ENCODE data around the gene CAMTA1. TPM values are rescaled to one million over a fixed set of nuclear protein-coding genes. Genes with fewer than 3 reads are reported as not detected.
"Not testable (repeated sequence)": the region's sequence is repeated elsewhere in the genome, so short reads cannot be mapped to it uniquely, and the experiment has no call there.

CAMTA1 gene
- total and polyA plus RNA-seq, 2 experiments from 2014 or later = 213 to 341 TPM

GRCh38 chr1:7322912-7323311 is 537.7 kb downstream of the CAMTA1 start:
- Histone ChIP-seq H3K27ac (no peak overlapping the region), H3K36me3 (no peaks in the 10 kb centered on the region), H3K9me3 (ENCODE audit: low read depth) (no peaks in the 10 kb centered on the region), H3K27me3 (no peaks in the 10 kb centered on the region), H3K4me3 (no peak overlapping the region), H3K4me1 (ENCODE audit: low read depth) (no peaks in the 10 kb centered on the region)
- DNase-seq (ENCODE audit: low read depth in 1 of 2, low spot score in 1 of 2) = no peak
- TF ChIP-seq, protein P1, sequence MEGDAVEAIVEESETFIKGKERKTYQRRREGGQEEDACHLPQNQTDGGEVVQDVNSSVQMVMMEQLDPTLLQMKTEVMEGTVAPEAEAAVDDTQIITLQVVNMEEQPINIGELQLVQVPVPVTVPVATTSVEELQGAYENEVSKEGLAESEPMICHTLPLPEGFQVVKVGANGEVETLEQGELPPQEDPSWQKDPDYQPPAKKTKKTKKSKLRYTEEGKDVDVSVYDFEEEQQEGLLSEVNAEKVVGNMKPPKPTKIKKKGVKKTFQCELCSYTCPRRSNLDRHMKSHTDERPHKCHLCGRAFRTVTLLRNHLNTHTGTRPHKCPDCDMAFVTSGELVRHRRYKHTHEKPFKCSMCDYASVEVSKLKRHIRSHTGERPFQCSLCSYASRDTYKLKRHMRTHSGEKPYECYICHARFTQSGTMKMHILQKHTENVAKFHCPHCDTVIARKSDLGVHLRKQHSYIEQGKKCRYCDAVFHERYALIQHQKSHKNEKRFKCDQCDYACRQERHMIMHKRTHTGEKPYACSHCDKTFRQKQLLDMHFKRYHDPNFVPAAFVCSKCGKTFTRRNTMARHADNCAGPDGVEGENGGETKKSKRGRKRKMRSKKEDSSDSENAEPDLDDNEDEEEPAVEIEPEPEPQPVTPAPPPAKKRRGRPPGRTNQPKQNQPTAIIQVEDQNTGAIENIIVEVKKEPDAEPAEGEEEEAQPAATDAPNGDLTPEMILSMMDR (IDR thresholded peaks at IDR 0.05; ENCODE audit: low read depth, low read length) = no peak

DNA sequence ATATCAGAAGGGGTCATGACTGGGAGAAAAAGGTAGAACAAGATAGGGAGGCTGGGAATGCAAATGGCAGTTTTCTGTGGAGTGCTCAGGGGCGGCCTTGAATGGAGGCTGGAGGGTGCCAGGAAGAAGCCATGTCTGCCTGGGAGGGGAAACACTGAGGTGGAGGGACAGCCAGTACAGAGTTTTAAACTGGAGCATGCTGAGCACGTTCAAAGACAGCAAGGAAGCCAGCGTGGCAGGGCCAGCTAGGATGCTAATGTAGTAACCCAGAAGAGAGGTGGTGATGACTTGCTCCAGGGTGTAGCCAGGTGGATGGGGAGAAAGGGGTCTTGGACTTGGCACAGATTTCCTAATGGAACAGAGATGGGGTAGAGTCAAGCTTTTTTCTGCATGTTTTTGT is 540.0 kb downstream of the CAMTA1 start:
- Histone ChIP-seq H3K9me3 (ENCODE audit: low read depth) (no peaks in the 10 kb centered on the region), H3K27ac (no peak overlapping the region), H3K36me3 (no peaks in the 10 kb centered on the region), H3K27me3 (no peaks in the 10 kb centered on the region), H3K4me3 (no peak overlapping the region), H3K4me1 (ENCODE audit: low read depth) (no peaks in the 10 kb centered on the region)
- TF ChIP-seq, protein P1 (IDR thresholded peaks at IDR 0.05; ENCODE audit: low read depth, low read length) = no peak
- DNase-seq (ENCODE audit: low read depth in 1 of 2, low spot score in 1 of 2) = no peak

DNA sequence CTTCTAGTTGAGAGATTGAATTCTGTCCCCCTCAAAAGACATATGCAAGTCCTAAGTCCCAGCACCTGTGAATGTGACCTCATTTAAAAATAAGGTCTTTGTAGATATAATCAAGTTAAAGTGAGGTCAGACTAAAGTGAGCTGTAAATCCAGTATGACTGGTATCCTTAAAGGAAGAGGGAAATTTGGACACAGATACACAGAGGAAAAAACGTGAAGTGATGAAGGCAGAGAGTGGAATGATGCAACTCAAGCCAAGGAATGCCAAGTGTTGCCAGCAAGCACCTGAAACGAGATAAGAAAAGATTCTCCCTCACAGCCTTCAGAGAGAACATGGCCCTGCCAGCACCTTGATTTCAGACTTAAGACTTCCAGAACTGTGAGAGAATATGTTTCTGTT is 541.1 kb downstream of the CAMTA1 start:
- Histone ChIP-seq H3K4me1 (ENCODE audit: low read depth) (no peaks in the 10 kb centered on the region), H3K4me3 (no peak overlapping the region), H3K9me3 (ENCODE audit: low read depth) (no peaks in the 10 kb centered on the region), H3K36me3 (no peaks in the 10 kb centered on the region), H3K27me3 (no peaks in the 10 kb centered on the region), H3K27ac (no peak overlapping the region)
- TF ChIP-seq, protein P1 (IDR thresholded peaks at IDR 0.05; ENCODE audit: low read depth, low read length) = no peak
- DNase-seq (ENCODE audit: low read depth in 1 of 2, low spot score in 1 of 2) = no peak

GRCh38 chr1:7327849-7328248 is 542.6 kb downstream of the CAMTA1 start:
- Histone ChIP-seq H3K4me1 (ENCODE audit: low read depth) (no peaks in the 10 kb centered on the region), H3K27ac (no peak overlapping the region), H3K27me3 (no peaks in the 10 kb centered on the region), H3K9me3 (ENCODE audit: low read depth) (no peaks in the 10 kb centered on the region), H3K4me3 (no peak overlapping the region), H3K36me3 (no peaks in the 10 kb centered on the region)
- no peak for DNase-seq (ENCODE audit: low read depth in 1 of 2, low spot score in 1 of 2)
- TF ChIP-seq, protein P1 (IDR thresholded peaks at IDR 0.05; ENCODE audit: low read depth, low read length) = no peak

DNA sequence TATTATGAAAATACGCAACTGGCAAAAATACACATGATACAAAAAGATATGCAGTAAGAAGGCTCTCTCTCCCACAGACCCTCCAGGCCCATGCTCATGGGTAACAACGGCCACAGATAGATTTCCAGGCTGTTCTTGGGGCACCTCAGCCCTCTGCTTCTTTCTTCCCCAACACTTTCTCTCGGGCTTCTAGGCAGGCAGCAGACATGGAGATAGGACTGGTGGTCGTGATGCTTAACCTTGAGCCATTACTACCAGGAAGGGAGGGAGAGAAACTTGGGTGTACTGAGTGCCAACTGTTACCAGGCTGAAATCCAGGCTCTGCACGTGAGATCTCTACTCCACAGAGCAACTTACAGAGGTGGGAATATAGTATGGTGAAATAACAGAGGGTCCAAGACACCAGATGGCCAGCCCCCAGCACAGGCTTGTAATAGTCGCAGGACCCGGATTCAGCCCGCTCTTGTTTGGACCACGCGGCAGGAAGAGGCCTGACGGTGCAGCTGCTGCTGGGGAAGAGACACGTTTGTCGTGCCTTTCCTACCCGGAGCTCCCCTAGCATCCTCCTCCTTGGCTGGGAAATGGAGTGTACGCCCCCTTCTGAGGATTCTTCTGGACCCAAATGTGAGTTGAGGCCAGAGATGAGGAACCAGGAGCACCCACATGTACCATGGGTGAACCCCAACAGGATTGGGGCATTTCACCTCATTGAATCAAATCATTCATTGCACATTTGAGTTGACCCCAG is 544.8 kb downstream of the CAMTA1 start:
- no peak overlapping the region for H3K4me3 ChIP-seq
- H3K36me3 ChIP-seq = no peaks in the 10 kb centered on the region
- no peak for DNase-seq (ENCODE audit: low read depth in 1 of 2, low spot score in 1 of 2)

GRCh38 chr1:7330726-7331125 is 545.5 kb downstream of the CAMTA1 start:
- H3K27ac ChIP-seq; DNase-seq (ENCODE audit: low read depth in 1 of 2, low spot score in 1 of 2); H3K4me1 ChIP-seq (ENCODE audit: low read depth); H3K9me3 ChIP-seq (ENCODE audit: low read depth); H3K4me3 ChIP-seq; H3K36me3 ChIP-seq; H3K27me3 ChIP-seq: not testable (repeated sequence)

More for the DNA sequence above, 544.8 kb downstream of the CAMTA1 start:
- H3K27me3 ChIP-seq = no peaks in the 10 kb centered on the region
- H3K4me1 ChIP-seq (ENCODE audit: low read depth) = peaks cover 9% of the 10 kb centered on the region
- H3K27ac ChIP-seq = no peak overlapping the region
- no peaks in the 10 kb centered on the region for H3K9me3 ChIP-seq (ENCODE audit: low read depth)
- TF ChIP-seq, protein P1 (IDR thresholded peaks at IDR 0.05; ENCODE audit: low read depth, low read length) = no peak

Data from cardiac muscle cell (in vitro differentiated cells and primary cell).